Measurements from ENCODE around the gene ELL. TPM values are rescaled to one million over a fixed set of nuclear protein-coding genes. Genes with fewer than 3 reads are reported as not detected.
A peak's percentile ranks its signal among the peaks of the same experiment; 100 is the strongest.

The ELL gene
- total and polyA plus RNA-seq, 2 experiments from 2014 or later, result 16.4 to 24.2 TPM

- Histone ChIP-seq H3K36me3 (ENCODE audit: low read depth) (no peaks in the 10 kb centered on the region), H3K4me3 (peak overlapping the region; percentile 49; the same call in 1 of the 2 replicates), H3K4me2 (ENCODE audit: unreplicated experiment) (peak overlapping the region; percentile 36), H3K9me3 (ENCODE audit: low read depth) (no peaks in the 10 kb centered on the region), H4K20me1 (ENCODE audit: insufficient read depth) (no peaks in the 10 kb centered on the region), H3K9me2 (ENCODE audit: insufficient read depth) (no peaks in the 10 kb centered on the region), H3K27ac (peak overlapping the region; percentile 69), H3K79me2 (ENCODE audit: insufficient read depth) (peaks cover 47% of the 10 kb centered on the region), H3F3A (ENCODE audit: insufficient read depth) (peaks cover 3% of the 10 kb centered on the region), H3K4me1 (ENCODE audit: insufficient read depth) (peaks cover 30% of the 10 kb centered on the region), H2AFZ (no peak overlapping the region), H3K27me3 (replicated peaks; ENCODE audit: insufficient read depth) (no peaks in the 10 kb centered on the region), H3K9ac (peak overlapping the region; percentile 80)
- TF ChIP-seq EZH2 (IDR thresholded peaks at IDR 0.05; ENCODE audit: insufficient read depth, poor library complexity, severe bottlenecking), result no peak
- no peak for DNase-seq
- 78 to 89% methylated on average over 8 to 13 of the region's 13 CpGs for WGBS, 2 experiments (ENCODE audit: low coverage in 1 of 2, low lambda C conversion rate in 2 of 2, missing lambda C conversion rate in 2 of 2)
- in situ Hi-C loops (cut with MboI), result no loop called here
These were observed 92.0 kb downstream of the ELL start for GRCh38 chr19:18429717-18430416.

- peaks cover 30% of the 10 kb centered on the region for H3K4me1 ChIP-seq (ENCODE audit: insufficient read depth)
- H3K79me2 ChIP-seq (ENCODE audit: insufficient read depth), result peaks cover 56% of the 10 kb centered on the region
- peak overlapping the region; percentile 49 for H3K4me3 ChIP-seq
These were observed 92.8 kb downstream of the ELL start for GRCh38 chr19:18428787-18429674.

DNA sequence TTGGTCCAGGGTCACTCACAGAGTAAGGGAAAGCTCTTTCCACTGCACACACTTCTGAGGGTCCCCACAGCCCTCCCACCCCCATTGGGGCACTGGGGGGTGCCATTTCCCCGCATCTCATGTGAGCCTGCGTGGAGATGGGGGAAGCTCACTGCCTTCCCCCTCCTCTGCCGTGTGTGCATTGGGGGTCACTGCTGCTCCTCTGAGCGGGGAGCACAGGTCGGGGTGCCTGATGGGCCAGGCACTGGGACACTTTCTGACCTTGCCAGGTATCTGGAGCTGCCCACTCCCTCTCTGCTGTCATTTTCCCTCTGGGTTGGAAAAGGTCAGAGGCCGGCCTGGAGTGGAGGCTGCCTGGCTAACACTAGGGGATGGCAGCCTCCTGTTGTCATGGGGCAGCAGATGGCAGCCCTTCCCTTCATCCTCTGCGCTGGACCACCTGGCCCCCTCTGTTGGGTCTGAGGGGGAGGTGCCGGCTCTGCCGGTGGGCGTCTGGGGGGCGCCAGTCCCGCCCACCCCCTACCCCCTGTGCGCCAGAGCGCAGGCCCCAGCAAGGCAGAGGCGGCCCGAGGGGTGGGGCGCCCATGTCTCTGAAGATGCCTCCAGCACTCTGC is 93.6 kb downstream of the ELL start:
- Histone ChIP-seq H3K79me2 (ENCODE audit: insufficient read depth) (peaks cover 63% of the 10 kb centered on the region), H3K4me3 (no peak overlapping the region), H2AFZ (no peak overlapping the region), H3K9ac (peak overlapping the region; percentile 80), H3K4me1 (ENCODE audit: insufficient read depth) (peaks cover 30% of the 10 kb centered on the region), H3F3A (ENCODE audit: insufficient read depth) (peaks cover 6% of the 10 kb centered on the region), H3K9me3 (ENCODE audit: low read depth) (no peaks in the 10 kb centered on the region), H3K9me2 (ENCODE audit: insufficient read depth) (no peaks in the 10 kb centered on the region), H3K27ac (peak overlapping the region; percentile 69), H3K4me2 (ENCODE audit: unreplicated experiment) (peak overlapping the region; percentile 36), H3K36me3 (ENCODE audit: low read depth) (no peaks in the 10 kb centered on the region), H3K27me3 (replicated peaks; ENCODE audit: insufficient read depth) (no peaks in the 10 kb centered on the region), H4K20me1 (ENCODE audit: insufficient read depth) (no peaks in the 10 kb centered on the region)
- DNase-seq, result no peak
- in situ Hi-C loops (cut with MboI), result no loop called here
- WGBS, 2 experiments (ENCODE audit: low coverage in 1 of 2, low lambda C conversion rate in 2 of 2, missing lambda C conversion rate in 2 of 2), result 49 to 63% methylated on average over 11 to 17 of the region's 17 CpGs
- TF ChIP-seq EZH2phosphoT487 (IDR thresholded peaks at IDR 0.05; ENCODE audit: insufficient read depth, low read depth), result no peak
- TF ChIP-seq EZH2 (IDR thresholded peaks at IDR 0.05; ENCODE audit: insufficient read depth, poor library complexity, severe bottlenecking), result no peak

More at GRCh38 chr19:18428787-18429674, 92.8 kb downstream of the ELL start:
- H3K9me3 ChIP-seq (ENCODE audit: low read depth), result no peaks in the 10 kb centered on the region
- H3K4me2 ChIP-seq (ENCODE audit: unreplicated experiment), result peak overlapping the region; percentile 36
- peak overlapping the region; percentile 80 for H3K9ac ChIP-seq
- peak overlapping the region; percentile 69 for H3K27ac ChIP-seq
- WGBS, 2 experiments (ENCODE audit: low coverage in 1 of 2, low lambda C conversion rate in 2 of 2, missing lambda C conversion rate in 2 of 2), result 5 to 6% methylated on average over 42 to 67 of the region's 77 CpGs
- no peaks in the 10 kb centered on the region for H3K36me3 ChIP-seq (ENCODE audit: low read depth)
- H3K27me3 ChIP-seq (replicated peaks; ENCODE audit: insufficient read depth), result no peaks in the 10 kb centered on the region
- TF ChIP-seq EZH2 (IDR thresholded peaks at IDR 0.05; ENCODE audit: insufficient read depth, poor library complexity, severe bottlenecking) (no peak), EZH2phosphoT487 (IDR thresholded peaks at IDR 0.05; ENCODE audit: insufficient read depth, low read depth) (no peak)
- no peaks in the 10 kb centered on the region for H3K9me2 ChIP-seq (ENCODE audit: insufficient read depth)
- H2AFZ ChIP-seq, result no peak overlapping the region
- in situ Hi-C loops (cut with MboI), result no loop called here
- H3F3A ChIP-seq (ENCODE audit: insufficient read depth), result peaks cover 3% of the 10 kb centered on the region
- DNase-seq, result peak; percentile 97
- H4K20me1 ChIP-seq (ENCODE audit: insufficient read depth), result no peaks in the 10 kb centered on the region

GRCh38 chr19:18427743-18428113 is 94.1 kb downstream of the ELL start:
- Histone ChIP-seq H3K9ac (no peak overlapping the region), H3F3A (ENCODE audit: insufficient read depth) (peaks cover 6% of the 10 kb centered on the region), H3K36me3 (ENCODE audit: low read depth) (no peaks in the 10 kb centered on the region), H3K27me3 (replicated peaks; ENCODE audit: insufficient read depth) (no peaks in the 10 kb centered on the region), H3K9me2 (ENCODE audit: insufficient read depth) (no peaks in the 10 kb centered on the region), H3K4me2 (ENCODE audit: unreplicated experiment) (no peak overlapping the region), H3K4me1 (ENCODE audit: insufficient read depth) (peaks cover 30% of the 10 kb centered on the region), H3K9me3 (ENCODE audit: low read depth) (no peaks in the 10 kb centered on the region), H4K20me1 (ENCODE audit: insufficient read depth) (no peaks in the 10 kb centered on the region), H3K27ac (no peak overlapping the region), H3K79me2 (ENCODE audit: insufficient read depth) (peaks cover 69% of the 10 kb centered on the region), H2AFZ (no peak overlapping the region), H3K4me3 (no peak overlapping the region)
- no peak for DNase-seq
- WGBS, 2 experiments (ENCODE audit: low coverage in 1 of 2, low lambda C conversion rate in 2 of 2, missing lambda C conversion rate in 2 of 2), result 92% methylated on average over 5 to 12 of the region's 12 CpGs
- in situ Hi-C loops (cut with MboI), result no loop called here
- TF ChIP-seq EZH2 (IDR thresholded peaks at IDR 0.05; ENCODE audit: insufficient read depth, poor library complexity, severe bottlenecking) (no peak), EZH2phosphoT487 (IDR thresholded peaks at IDR 0.05; ENCODE audit: insufficient read depth, low read depth) (no peak)

Measured in GM23248 (cell line).